ENCODE data around the gene SGSM1. TPM values are rescaled to one million over a fixed set of nuclear protein-coding genes. Genes with fewer than 3 reads are reported as not detected.

Gene SGSM1
- total RNA-seq, 4 donors from 2014 or later = 1.7 to 6.3 (median 3.7) TPM

DNA sequence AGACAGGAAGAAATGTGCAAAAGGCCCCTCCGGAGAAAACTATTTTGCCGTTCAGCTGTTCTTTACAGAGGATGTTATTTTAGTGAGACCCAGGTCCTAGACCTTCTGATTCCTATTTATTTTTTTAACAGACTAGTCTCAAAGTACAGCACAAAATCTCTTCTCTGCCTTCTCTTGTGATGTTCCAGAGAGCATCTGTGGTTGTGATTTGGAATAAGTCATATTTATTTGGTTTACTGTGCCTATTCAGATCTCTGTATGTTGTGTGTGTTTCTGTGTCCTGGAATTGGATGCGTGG lies 120.4 kb downstream of the SGSM1 start:
- DNase-seq (ENCODE audit: low spot score in 2 of 2) = no peak
- Histone ChIP-seq H3K4me1 (no peaks in the 10 kb centered on the region), H3K27ac (no peak overlapping the region), H3K4me3 (no peak overlapping the region), H3K9me3 (no peaks in the 10 kb centered on the region), H3K27me3 (peaks cover 6% of the 10 kb centered on the region), H3K36me3 (no peaks in the 10 kb centered on the region)
- TF ChIP-seq POLR2AphosphoS5 (IDR thresholded peaks at IDR 0.05) (no peak), POLR2A (IDR thresholded peaks at IDR 0.05) (no peak), CTCF (IDR thresholded peaks at IDR 0.05) (no peak), EP300 (IDR thresholded peaks at IDR 0.05) (no peak)
- WGBS = 70% methylated on average over 3 of the region's 3 CpGs

DNA sequence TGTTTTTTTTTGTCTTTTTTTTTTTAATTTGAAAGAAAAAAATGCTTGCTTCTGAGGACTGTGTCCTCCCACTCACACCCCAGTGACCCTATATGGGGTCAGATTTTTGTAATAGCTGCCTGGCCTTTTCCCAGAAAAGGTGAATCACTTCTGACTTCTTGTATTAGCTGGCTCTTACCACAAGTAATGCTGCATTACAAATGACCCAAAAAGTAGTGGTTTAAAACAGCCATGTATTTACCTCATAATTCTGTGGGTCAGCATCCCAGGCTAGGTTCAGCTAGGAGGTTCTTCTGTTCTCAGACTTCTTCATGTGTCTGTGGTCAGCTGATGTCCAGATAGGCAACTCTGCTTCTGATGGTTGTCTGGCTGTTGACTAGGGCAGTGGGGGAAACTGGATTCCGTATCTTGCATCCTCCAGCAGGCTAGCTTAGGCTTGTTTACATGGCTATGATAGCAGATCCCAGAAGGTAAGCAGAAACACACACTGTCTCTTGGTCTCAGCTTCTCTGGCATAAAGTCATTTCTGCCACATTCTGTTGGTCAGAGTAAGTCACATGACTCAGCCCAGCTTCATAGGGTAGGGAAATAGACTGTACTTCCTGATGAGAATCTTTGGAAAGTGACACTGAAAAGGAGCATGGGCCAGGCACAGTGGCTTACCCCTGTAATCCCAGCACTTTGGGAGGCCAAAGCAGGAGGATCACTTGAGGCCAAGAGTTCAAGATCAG lies 121.0 kb downstream of the SGSM1 start:
- Histone ChIP-seq H3K4me3 (no peak overlapping the region), H3K4me1 (no peaks in the 10 kb centered on the region), H3K27ac (no peak overlapping the region), H3K36me3 (no peaks in the 10 kb centered on the region), H3K9me3 (no peaks in the 10 kb centered on the region), H3K27me3 (peaks cover 6% of the 10 kb centered on the region)
- no peak for TF ChIP-seq CTCF (IDR thresholded peaks at IDR 0.05)
- no peak for TF ChIP-seq EP300 (IDR thresholded peaks at IDR 0.05)
- no peak for TF ChIP-seq POLR2AphosphoS5 (IDR thresholded peaks at IDR 0.05)
- no peak for TF ChIP-seq POLR2A (IDR thresholded peaks at IDR 0.05)
- WGBS = 70% methylated on average over 1 of the region's 1 CpG
- no peak for DNase-seq (ENCODE audit: low spot score in 2 of 2)

- no peak for TF ChIP-seq EP300 (IDR thresholded peaks at IDR 0.05)
- no peak for TF ChIP-seq CTCF (IDR thresholded peaks at IDR 0.05)
- no peak for TF ChIP-seq POLR2A (IDR thresholded peaks at IDR 0.05)
- TF ChIP-seq POLR2AphosphoS5 (IDR thresholded peaks at IDR 0.05) = no peak
- DNase-seq (ENCODE audit: low spot score in 2 of 2) = no peak
- Histone ChIP-seq H3K4me3 (no peak overlapping the region), H3K27ac (no peak overlapping the region), H3K9me3 (no peaks in the 10 kb centered on the region), H3K27me3 (peaks cover 6% of the 10 kb centered on the region), H3K4me1 (no peaks in the 10 kb centered on the region), H3K36me3 (no peaks in the 10 kb centered on the region)
- 81% methylated on average over 7 of the region's 7 CpGs for WGBS
Measured at GRCh38 chr22:24928322-24928721, 122.3 kb downstream of the SGSM1 start.

- 81% methylated on average over 3 of the region's 3 CpGs for WGBS
Measured at GRCh38 chr22:24930678-24931077, 124.7 kb downstream of the SGSM1 start.

More at GRCh38 chr22:24930678-24931077, 124.7 kb downstream of the SGSM1 start:
- TF ChIP-seq POLR2A (IDR thresholded peaks at IDR 0.05) = no peak
- TF ChIP-seq CTCF (IDR thresholded peaks at IDR 0.05) = no peak
- TF ChIP-seq EP300 (IDR thresholded peaks at IDR 0.05) = no peak
- TF ChIP-seq POLR2AphosphoS5 (IDR thresholded peaks at IDR 0.05) = no peak
- Histone ChIP-seq H3K36me3 (no peaks in the 10 kb centered on the region), H3K4me1 (no peaks in the 10 kb centered on the region), H3K27ac (no peak overlapping the region), H3K27me3 (peaks cover 10% of the 10 kb centered on the region), H3K4me3 (no peak overlapping the region), H3K9me3 (no peaks in the 10 kb centered on the region)
- no peak for DNase-seq (ENCODE audit: low spot score in 2 of 2)

Measured in suprapubic skin (tissue), 4 donors.